HG03469 (cell line): ENCODE measurements around the gene SPSB3.
"Not testable (repeated sequence)": the region's sequence is repeated elsewhere in the genome, so short reads cannot be mapped to it uniquely, and the experiment has no call there.

Experiments used
- ATAC-seq: cut with Tn5 transposase; IDR thresholded peaks from one replicate; pipeline ENCODE4 v1.9.1; 2021; ENCODE audit warnings: mild to moderate bottlenecking, moderate library complexity, moderate number of reproducible peaks; ENCODE audit not compliant: unreplicated experiment

The SPSB3 gene

DNA sequence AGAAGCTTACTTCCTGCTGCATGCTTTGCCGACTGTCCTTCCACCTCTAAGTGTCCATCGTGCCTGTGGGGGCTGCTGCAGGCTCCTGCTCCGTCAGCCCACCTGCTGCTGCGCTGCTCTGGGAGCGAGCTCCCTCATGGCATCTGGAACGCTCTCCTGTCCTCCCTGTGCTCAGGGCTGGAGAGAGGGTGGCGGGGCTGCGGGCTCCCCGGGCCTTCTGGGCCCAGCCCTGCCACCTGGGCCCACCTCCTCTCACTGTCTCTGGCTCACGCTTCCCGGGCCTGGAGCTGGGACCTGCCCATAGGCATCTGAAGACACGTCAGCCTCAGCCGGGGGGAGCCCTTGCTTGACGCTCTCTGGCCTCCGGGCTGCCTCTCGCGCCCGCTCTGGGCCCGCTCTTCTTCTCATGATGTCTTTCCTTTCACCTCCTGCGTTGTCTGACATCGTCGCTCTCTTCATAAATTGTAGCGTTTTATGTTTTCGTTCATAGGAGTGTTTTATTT lies 38.0 kb downstream of the SPSB3 start:
- ATAC-seq, result no peak

DNA sequence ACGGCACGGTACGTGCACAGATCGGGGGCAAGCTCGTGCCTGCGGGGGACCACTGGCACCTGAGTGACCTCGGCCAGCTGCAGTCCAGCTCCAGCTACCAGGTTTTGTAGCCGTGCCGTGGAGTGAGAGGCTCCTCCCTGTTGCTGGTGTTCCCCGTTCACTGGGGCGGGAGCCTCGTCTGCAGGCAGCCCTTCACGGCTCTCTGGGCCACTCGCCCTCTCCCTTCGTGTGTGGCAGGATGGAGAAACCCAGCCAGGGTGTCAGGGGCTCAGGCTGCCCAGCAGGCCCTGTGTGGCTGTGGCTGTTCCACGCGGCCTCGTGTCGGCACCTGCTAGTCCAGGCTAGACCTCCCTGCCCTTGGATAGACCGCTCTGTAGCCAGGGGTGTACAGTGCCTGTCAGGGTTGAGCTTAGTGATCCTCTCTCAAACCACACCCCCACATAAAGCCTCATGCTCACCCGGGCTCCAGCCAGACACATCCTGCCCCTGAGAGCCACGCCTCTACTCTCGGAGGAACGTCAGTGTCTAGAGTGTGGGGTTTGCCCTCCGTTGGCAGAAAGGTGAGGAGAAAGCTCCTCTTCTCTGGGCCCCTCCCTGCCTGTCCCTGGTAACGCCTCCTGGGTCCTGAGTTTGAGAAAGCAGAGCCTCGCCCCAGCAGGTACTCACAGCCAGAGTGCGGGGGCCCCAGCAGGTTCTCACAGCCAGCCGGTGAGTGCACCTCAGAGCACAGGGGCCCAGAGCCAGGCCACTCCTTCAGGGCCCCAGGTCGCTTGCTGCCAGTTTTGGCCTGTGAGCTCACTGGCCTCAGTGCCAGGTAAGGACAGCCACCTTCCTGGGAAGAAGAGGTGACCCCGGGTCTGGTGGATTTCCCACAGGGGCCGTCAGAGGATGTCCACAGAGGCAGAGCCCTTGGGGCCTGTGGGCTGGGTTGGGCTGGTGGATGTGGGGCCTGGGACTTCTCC lies 38.7 kb downstream of the SPSB3 start:
- no peak for ATAC-seq

DNA sequence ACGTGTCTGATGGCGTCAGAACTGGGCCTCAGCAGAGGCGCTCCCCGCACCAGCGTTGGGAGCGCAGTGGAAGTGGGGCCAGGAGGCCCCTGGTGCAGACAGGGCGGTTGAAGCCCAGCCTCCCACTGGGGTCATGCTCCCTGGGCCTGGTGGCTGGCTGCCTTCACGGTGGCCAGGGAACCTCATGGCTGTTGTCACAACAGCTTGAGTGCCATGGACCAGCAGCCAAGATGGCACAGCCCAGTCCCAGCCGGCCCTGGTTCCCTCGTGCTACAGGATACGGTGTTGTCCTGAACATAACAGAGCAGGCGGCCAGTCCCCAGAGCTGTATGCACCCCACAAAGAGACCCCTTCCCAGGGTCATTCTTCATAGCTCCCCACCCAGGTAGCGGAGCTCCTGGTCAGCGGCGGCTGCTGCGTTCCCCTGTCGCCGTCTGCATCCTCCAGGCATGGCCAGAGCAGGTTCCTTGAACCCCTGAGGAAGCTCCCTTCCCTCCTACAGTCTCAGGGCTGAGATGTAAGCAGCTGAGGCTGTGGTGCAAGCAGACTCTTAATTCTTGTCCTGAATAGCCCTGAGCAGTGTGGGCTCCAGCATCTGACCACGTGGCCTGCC lies 40.7 kb downstream of the SPSB3 start:
- ATAC-seq, result no peak

DNA sequence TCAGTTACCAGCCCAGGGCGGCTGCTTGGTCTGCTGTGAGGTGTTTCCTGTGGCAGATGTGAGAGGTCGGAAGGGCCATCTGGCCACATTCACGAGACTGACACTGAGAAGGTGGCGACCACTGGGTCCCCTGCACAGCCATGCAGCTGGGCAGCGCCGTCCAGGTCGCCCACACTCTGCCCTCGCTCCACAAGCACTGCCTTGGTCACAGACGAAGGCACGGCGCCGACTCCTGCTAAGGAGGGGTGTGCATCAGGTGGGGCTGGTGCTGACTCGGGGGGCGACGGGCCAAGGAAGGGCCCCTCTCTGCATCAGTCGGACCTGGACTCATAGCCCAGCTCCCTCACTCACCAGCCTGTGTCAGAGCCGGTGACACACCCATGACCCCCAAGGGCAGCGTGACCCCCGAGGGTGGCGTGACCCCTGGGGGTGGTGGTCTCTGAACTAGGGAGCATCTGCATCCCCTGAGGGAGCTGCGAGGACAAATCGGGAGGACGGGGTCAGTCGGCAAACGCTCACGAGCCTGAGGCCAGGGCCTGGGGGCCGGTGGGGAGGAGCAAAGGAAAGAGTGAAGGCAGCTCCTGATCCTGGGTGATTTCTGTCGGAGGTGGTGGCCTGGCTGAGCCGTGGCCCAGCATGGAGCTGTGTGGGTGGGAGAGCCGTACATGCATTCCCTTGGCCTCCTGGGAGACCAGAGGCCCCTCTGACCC lies 41.4 kb downstream of the SPSB3 start:
- no peak for ATAC-seq

DNA sequence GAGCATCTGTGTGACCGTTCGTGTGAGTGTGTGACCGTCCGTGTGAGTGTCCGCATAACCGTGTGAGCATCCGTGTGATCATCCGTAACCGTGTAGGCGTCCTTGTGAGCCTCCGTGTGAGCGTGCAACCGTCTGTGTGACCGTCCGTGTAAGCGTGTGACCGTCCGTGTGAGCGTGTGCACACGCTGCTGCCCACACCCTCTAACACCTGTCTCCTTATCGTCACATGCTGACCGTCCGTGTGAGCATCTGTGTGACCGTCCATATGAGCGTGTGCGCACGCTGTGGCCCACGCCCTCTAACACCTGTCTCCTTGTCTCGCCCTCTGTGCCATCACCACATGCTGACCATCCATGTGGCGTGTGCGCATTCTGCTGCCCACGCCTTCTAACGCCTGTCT lies 42.1 kb downstream of the SPSB3 start:
- ATAC-seq, result no peak

DNA sequence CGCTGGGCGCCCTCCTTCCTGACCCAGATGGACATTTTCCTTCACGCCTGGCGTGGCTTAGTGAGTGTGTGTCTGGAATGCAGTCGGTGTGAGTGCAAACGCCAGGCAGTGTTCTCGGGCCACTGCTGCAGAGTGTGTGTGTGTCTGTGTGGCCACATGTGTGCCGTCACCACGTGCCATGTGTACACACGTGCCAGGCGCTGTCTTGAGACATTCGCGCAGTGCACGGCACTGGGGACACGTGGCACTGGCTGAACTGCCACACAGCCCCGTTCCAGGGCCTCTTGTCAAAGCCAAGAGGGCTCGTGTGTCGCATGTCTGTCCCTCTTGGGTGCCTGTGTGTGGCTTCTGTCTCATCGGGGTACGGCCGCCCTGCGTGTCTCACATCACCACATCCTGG lies 47.6 kb downstream of the SPSB3 start:
- ATAC-seq, result no peak

DNA sequence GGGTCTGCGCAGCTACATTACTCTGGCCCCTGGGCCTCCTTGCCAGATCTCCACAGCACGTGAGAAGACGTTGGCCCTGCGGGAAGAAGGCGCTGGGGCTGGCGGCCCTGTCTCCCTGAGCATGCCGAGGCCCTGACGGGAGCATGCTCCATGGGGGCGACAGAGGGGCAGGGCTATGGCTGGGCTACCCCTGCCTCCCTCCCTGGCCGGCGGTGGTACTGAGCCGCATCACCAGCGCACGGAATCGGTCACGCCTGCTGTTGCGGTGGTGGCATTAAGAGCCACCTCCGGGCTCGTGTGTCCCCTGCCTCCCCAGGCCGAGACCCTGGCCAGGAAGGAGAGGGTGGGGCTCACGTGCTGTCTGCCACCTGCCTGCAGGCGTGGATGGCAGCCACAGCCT lies 48.2 kb downstream of the SPSB3 start:
- no peak for ATAC-seq

DNA sequence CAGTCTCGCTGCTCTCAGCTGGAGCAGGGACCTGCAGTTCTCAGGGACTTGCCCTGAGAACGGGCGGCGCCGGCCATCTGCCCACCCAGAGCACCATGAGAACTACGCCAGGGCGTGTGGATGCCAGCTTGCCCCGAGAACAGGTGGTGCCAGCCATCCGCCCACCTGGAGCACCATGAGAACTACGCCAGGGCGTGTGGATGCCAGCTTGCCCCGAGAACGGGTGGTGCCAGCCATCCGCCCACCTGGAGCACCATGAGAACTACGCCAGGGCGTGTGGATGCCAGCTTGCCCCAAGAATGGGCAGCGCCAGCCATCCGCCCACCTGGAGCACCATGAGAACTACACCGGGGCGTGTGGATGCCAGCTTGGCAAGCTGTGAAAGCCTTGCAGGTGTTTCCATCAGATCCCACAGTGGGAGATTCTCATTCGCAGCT lies 49.8 kb downstream of the SPSB3 start:
- ATAC-seq, result not testable (repeated sequence)

DNA sequence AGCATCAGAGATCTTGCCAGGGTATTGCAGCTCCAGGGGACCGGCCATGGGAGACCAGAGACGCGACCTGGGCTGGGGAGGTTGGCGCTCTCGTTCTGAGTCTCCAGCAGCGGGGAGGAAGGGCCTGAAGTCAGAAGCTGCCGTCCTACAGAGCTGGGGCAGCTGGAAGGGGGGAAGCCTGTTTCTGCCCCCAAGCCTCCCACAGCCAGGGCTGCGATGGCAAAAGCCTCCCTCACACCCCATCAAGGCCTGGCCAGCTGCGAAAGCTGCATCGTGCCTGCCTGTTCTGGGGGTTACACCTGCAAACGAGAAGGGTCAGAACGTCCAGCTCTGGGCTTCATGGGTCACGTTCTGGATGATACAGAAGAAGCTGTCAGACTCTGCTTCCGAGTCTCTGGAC lies 50.3 kb downstream of the SPSB3 start:
- ATAC-seq, result no peak

DNA sequence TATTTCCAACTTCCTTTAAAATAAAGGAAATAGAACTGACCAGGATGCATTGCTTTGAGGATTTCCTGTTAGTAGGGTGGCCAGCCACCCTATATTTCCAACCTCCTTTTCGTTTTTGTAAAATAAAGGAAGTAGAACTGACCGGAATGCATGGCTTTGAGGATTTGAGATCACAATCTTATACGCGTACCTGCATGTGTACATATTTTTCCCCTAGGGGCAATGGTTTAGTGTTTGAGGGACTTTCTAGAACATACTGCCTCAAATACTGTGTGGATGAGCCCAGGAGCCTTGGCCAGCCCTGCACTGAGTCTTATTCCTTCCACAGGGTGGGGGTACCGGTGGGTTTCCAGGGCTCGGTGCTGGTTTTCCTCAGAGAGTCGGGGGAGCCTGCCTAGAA lies 50.8 kb downstream of the SPSB3 start:
- ATAC-seq, result no peak

DNA sequence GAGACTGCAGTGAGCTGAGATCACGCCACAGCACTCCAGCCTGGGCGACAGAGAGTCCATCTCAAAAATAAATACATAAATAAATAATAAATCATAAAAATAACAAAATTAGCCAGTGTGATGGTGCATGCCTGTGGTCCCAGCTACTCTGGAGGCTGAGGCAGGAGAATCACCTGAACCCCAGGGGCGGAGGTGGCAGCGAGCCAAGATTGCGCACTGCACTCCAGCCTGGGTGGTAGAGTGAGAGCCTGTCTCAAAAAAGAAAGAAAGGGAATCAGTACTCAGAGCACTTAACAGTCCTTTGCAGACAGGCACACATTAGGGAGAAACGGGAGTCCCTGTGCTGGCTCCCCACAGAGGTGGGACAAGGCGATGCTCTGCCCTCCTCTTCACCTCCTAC lies 51.3 kb downstream of the SPSB3 start:
- no peak for ATAC-seq

DNA sequence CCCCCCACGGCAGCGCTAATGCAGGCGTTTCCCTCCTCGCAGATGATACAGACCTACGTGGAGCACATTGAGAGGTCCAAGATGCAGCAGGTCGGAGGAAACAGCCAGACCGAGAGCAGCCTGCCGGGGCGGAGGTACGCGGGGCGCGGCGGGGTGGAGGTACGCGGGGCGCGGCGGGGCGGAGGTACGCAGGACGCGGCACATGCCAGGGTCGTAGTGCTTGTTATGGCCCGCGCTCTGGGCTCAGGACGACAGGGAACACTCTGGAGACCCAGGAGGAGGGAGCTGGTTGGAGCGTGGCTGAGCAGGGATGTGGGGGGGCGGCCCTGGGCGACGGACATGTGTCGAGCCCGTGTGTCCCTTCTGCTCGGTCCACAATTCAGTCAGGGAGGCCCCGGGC lies 52.9 kb downstream of the SPSB3 start:
- no peak for ATAC-seq

DNA sequence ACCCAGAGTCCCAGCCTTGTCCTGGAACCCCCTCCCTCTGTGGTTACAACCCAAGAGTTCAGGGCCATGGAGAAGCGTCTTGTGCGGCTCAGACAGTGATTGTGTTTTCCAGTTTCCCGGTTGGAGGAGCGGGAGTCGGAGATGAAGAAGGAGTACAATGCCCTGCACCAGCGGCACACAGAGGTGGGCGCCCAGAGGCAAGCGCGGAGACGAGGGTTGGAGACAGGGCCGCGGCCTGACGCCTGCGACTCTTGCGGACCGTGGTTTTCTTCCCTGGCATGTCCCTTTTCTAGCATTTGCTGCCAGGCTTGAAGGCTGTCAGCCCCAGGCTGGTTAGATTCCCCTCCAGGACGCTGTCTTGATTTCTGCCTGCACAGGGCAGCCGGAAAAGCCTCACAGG lies 53.3 kb downstream of the SPSB3 start:
- ATAC-seq, result no peak

DNA sequence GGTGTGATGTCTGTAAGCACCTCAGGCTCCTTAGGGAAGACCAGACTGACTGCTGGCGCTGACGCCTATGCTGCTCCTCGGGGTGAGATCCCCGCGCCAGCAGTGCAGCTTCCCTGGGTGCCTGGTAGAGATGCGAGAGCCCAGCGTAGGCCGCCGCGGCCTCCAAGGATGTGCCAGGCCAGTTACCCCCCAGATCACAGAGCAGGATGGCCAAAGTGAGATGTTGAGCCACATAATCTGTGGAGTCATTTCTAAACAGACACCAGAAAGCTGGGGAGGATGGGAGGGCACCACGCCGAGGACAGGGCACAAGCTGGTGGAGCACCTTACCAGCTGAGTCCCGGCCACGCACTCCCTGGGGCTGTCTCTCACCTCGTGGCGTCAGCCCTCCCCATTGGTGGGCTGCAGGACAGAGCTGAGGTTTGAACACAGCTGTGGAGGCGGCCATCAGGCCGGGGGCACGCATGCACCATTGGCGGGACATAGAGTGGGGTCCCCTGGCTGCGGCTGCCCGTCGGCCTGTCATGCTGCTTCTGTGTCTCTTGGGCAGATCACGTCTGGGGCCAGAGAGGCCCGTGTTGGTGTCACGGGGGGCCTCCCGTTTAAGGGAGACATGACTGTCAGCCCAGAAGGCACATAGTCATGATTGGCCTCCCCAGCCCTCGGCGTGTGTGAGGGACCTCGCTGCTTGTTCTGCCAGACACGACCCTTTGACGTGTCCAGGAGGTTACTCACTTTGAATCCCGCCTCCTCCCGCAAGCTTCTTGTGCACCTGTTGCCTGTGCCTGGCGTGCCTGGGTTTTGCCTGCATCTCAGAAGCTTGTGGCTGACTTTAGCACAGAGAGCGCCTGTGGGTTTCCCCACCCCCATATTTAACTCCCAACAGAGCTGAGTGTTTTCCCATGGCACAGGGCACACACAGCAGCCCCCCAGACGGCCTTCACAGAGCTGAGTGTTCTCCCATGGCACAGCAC lies 54.4 kb downstream of the SPSB3 start:
- no peak for ATAC-seq
